SK-N-SH treated with all-trans-retinoic acid at 6 μM for 48 hours (cell line): ENCODE results near the gene NUMA1.

ENCODE experiments used
- ATAC-seq: fragments of 200-7000 bp; cut with Tn5 transposase; 3 replicates; pipeline ENCODE4 v1.9.1; 2020; ENCODE audit warnings: mild to moderate bottlenecking, moderate library complexity
- ARNTL ChIP-seq: fragments of 450-650 bp; formaldehyde crosslinking; IDR thresholded peaks from 2 replicates; pipeline ENCODE4 v1.5.0; 2020; ENCODE audit warnings: low read depth, mild to moderate bottlenecking, moderate library complexity, borderline replicate concordance
- CREB5 ChIP-seq: fragments of 250-450 bp; sonication (Bioruptor Pico); IDR thresholded peaks from 2 replicates; pipeline ENCODE4 v1.5.1; 2020; ENCODE audit warnings: low read depth, mild to moderate bottlenecking, moderate library complexity
- CSDC2 ChIP-seq: fragments of 250-450 bp; sonication (Bioruptor Pico); IDR thresholded peaks from 2 replicates; pipeline ENCODE4 v1.5.0; 2020; ENCODE audit warnings: mild to moderate bottlenecking, moderate library complexity
- CSRNP3 ChIP-seq: fragments of 250-450 bp; sonication (Bioruptor Pico); IDR thresholded peaks from 2 replicates; pipeline ENCODE4 v1.5.1; 2021; ENCODE audit warnings: mild to moderate bottlenecking, moderate library complexity
- ESRRG ChIP-seq: fragments of 250-450 bp; sonication (Bioruptor Pico); IDR thresholded peaks from 2 replicates; pipeline ENCODE4 v1.6.1; 2021; ENCODE audit warnings: mild to moderate bottlenecking
- GLIS3 ChIP-seq: fragments of 250-450 bp; sonication (Bioruptor Pico); IDR thresholded peaks from 2 replicates; pipeline ENCODE4 v1.5.0; 2020; ENCODE audit warnings: mild to moderate bottlenecking, moderate library complexity
- ISL1 ChIP-seq: fragments of 250-450 bp; sonication (Bioruptor Pico); IDR thresholded peaks from 2 replicates; pipeline ENCODE4 v2.1.2; 2022; ENCODE audit warnings: mild to moderate bottlenecking, moderate library complexity
- OSR1 ChIP-seq: fragments of 250-450 bp; sonication (Bioruptor Pico); IDR thresholded peaks from 2 replicates; pipeline ENCODE4 v1.8.0; 2022; ENCODE audit warnings: moderate library complexity, mild to moderate bottlenecking, inconsistent platforms
- PATZ1 ChIP-seq: fragments of 250-450 bp; sonication (Bioruptor Pico); IDR thresholded peaks from 2 replicates; pipeline ENCODE4 v1.8.0; 2020; ENCODE audit warnings: mild to moderate bottlenecking, moderate library complexity, borderline replicate concordance
- PPARA ChIP-seq: fragments of 250-450 bp; sonication (Bioruptor Pico); IDR thresholded peaks from 2 replicates; pipeline ENCODE4 v1.5.0; 2020; ENCODE audit warnings: mild to moderate bottlenecking, borderline replicate concordance
- RARB ChIP-seq: fragments of 250-450 bp; sonication (Bioruptor Pico); IDR thresholded peaks from 2 replicates; pipeline ENCODE4 v1.8.0; 2021; ENCODE audit warnings: mild to moderate bottlenecking, moderate library complexity
- TSHZ2 ChIP-seq: fragments of 250-450 bp; sonication (Bioruptor Pico); IDR thresholded peaks from 2 replicates; pipeline ENCODE4 v1.5.0; 2020; ENCODE audit warnings: mild to moderate bottlenecking, moderate library complexity
- ZC3H10 ChIP-seq: fragments of 250-450 bp; sonication (Bioruptor Pico); IDR thresholded peaks from 2 replicates; pipeline ENCODE4 v1.5.1; 2021; ENCODE audit warnings: mild to moderate bottlenecking, moderate library complexity
- ZFP3 ChIP-seq: fragments of 250-450 bp; sonication (Bioruptor Pico); IDR thresholded peaks from 2 replicates; pipeline ENCODE4 v1.5.0; 2020; ENCODE audit warnings: mild to moderate bottlenecking, moderate library complexity
- ZFP30 ChIP-seq: fragments of 450-650 bp; formaldehyde crosslinking; IDR thresholded peaks from 2 replicates; pipeline ENCODE4 v1.5.0; 2022; ENCODE audit warnings: mild to moderate bottlenecking, moderate library complexity
- ZNF70 ChIP-seq: fragments of 450-650 bp; formaldehyde crosslinking; IDR thresholded peaks from 2 replicates; pipeline ENCODE4 v1.5.0; 2020; ENCODE audit warnings: mild to moderate bottlenecking, moderate library complexity
- ZNF8 ChIP-seq: fragments of 450-650 bp; formaldehyde crosslinking; IDR thresholded peaks from 2 replicates; pipeline ENCODE4 v1.5.0; 2020; ENCODE audit warnings: mild to moderate bottlenecking, moderate library complexity

Gene NUMA1

GRCh38 chr11:72084965-72085364 is 4.6 kb upstream of the NUMA1 start (continued):
- no peak for TF ChIP-seq TSHZ2
- no peak for TF ChIP-seq ZFP3 (CRISPR knock-in tag)
- TF ChIP-seq GLIS3 = no peak
- TF ChIP-seq CREB5 (CRISPR knock-in tag) = no peak

- TF ChIP-seq ZFP3 (CRISPR knock-in tag) = no peak
- no peak for ATAC-seq
Observed at GRCh38 chr11:72084076-72084475, 3.7 kb upstream of the NUMA1 start.

- TF ChIP-seq PATZ1 (CRISPR knock-in tag) = no peak
- TF ChIP-seq CREB5 (CRISPR knock-in tag) = no peak
- no peak for TF ChIP-seq RARB
- no peak for TF ChIP-seq ISL1 (CRISPR knock-in tag)
- no peak for TF ChIP-seq ZFP30 (CRISPR knock-in tag)
- TF ChIP-seq ZNF8 (CRISPR knock-in tag) = no peak
- no peak for TF ChIP-seq ESRRG
- no peak for TF ChIP-seq PPARA (CRISPR knock-in tag)
- no peak for TF ChIP-seq CSDC2
- no peak for TF ChIP-seq ZFP3 (CRISPR knock-in tag)
- ATAC-seq = no peak
Observed at GRCh38 chr11:72083414-72083813, 3.1 kb upstream of the NUMA1 start.

GRCh38 chr11:72081821-72082453 is 1.6 kb upstream of the NUMA1 start:
- no peak for TF ChIP-seq CSRNP3 (CRISPR knock-in tag)
- no peak for TF ChIP-seq ARNTL (CRISPR knock-in tag)
- no peak for TF ChIP-seq CREB5 (CRISPR knock-in tag)
- TF ChIP-seq ZNF8 (CRISPR knock-in tag) = no peak
- no peak for TF ChIP-seq ISL1 (CRISPR knock-in tag)
- no peak for TF ChIP-seq ZNF70 (CRISPR knock-in tag)
- TF ChIP-seq ZFP3 (CRISPR knock-in tag) = no peak
- no peak for TF ChIP-seq CSDC2
- no peak for TF ChIP-seq OSR1 (CRISPR knock-in tag)
- TF ChIP-seq ZC3H10 (CRISPR knock-in tag) = no peak
- no peak for ATAC-seq
